Measurements from ENCODE around the gene CENPM.
A peak's percentile ranks its signal among the peaks of the same experiment; 100 is the strongest.
"Not testable (repeated sequence)": the region's sequence is repeated elsewhere in the genome, so short reads cannot be mapped to it uniquely, and the experiment has no call there.

Gene CENPM

GRCh38 chr22:41966607-41967240, 19.8 kb upstream of the CENPM start:
- peak; percentile 74 for DNase-seq (ENCODE audit: low spot score)

GRCh38 chr22:41966225-41966606, 19.3 kb upstream of the CENPM start:
- no peak for DNase-seq (ENCODE audit: low spot score)

- no peak for DNase-seq (ENCODE audit: low spot score)
Measured at GRCh38 chr22:41964112-41964491, 17.1 kb upstream of the CENPM start.

- no peak for DNase-seq (ENCODE audit: low spot score)
Measured at GRCh38 chr22:41963453-41964111, 16.6 kb upstream of the CENPM start.

- no peak for DNase-seq (ENCODE audit: low spot score)
Measured at GRCh38 chr22:41957941-41958556, 11.1 kb upstream of the CENPM start.

GRCh38 chr22:41952713-41953112, 5.8 kb upstream of the CENPM start:
- DNase-seq (ENCODE audit: low spot score), result no peak

- no peak for DNase-seq (ENCODE audit: low spot score)
Measured at GRCh38 chr22:41951898-41952474, 5.0 kb upstream of the CENPM start, which contains the start of gene SMIM45. SMIM45 (plus strand) TSS chr22:41952150.

- DNase-seq (ENCODE audit: low spot score), result no peak
Measured at GRCh38 chr22:41949297-41949965, 2.5 kb upstream of the CENPM start.

GRCh38 chr22:41948928-41949296, 2.0 kb upstream of the CENPM start:
- DNase-seq (ENCODE audit: low spot score), result not testable (repeated sequence)

GRCh38 chr22:41948142-41948541, 1.2 kb upstream of the CENPM start:
- DNase-seq (ENCODE audit: low spot score), result no peak

- DNase-seq (ENCODE audit: low spot score), result no peak
Measured at GRCh38 chr22:41947424-41948080, 600 bp upstream of the CENPM start.

- no peak for DNase-seq (ENCODE audit: low spot score)
Measured at GRCh38 chr22:41943661-41944209, 3.2 kb downstream of the CENPM start.

GRCh38 chr22:41940832-41941765, 5.9 kb downstream of the CENPM start:
- DNase-seq (ENCODE audit: low spot score), result peak; percentile 90

- no peak for DNase-seq (ENCODE audit: low spot score)
Measured at GRCh38 chr22:41939981-41940831, 6.7 kb downstream of the CENPM start.

- no peak for DNase-seq (ENCODE audit: low spot score)
Measured at GRCh38 chr22:41936894-41937169, 10.1 kb downstream of the CENPM start.

- DNase-seq (ENCODE audit: low spot score), result no peak
Measured at GRCh38 chr22:41935509-41935908, 11.4 kb downstream of the CENPM start.

- DNase-seq (ENCODE audit: low spot score), result no peak
Measured at GRCh38 chr22:41935015-41935351, 12.0 kb downstream of the CENPM start.

GRCh38 chr22:41934284-41935014, 12.5 kb downstream of the CENPM start:
- DNase-seq (ENCODE audit: low spot score), result no peak

GRCh38 chr22:41933411-41934177, 13.4 kb downstream of the CENPM start:
- DNase-seq (ENCODE audit: low spot score), result no peak

All from hepatic stellate cell (primary cell).